B cell (primary cell): Measurements from ENCODE around the gene OR9Q1.

Experiments used
- EZH2 ChIP-seq: IDR thresholded peaks from 2 replicates; pipeline ENCODE4 v1.6.1; 2012; ENCODE audit warnings: borderline replicate concordance, low read depth, mild to moderate bottlenecking, moderate library complexity, low read length; ENCODE audit not compliant: insufficient read depth, poor library complexity, severe bottlenecking
- TF ChIP-seq, protein P1 (sequence below): fragments of 200-600 bp; IDR thresholded peaks from one replicate; pipeline ENCODE4 v1.8.0; 2022; ENCODE audit warnings: antibody characterized with exemption, mild to moderate bottlenecking

DNA sequence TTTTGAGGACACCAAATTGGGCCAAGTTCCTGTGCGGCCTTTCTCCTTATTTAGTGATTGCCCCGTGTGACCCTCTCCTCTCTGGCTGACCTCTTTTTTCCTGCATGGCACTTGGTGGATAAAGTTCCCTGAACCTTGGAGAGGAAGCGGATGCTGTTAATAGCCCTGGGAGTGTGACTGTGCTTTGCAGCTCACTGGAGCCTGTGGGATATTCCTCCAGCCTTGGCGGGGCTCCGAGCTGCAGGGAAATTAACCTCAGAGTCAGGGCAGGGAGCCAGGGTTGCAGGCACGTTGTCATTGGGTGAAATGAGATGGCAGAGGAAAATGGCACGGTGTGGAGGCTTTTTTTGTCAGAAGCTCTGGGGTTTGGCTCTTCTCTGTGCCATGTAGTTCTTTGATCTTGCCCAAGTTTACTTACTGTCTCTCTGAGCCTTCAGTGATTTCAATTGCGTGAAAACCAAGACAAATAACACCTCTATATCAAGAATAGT is 965 bp downstream of the OR9Q1 start:
- TF ChIP-seq, protein P1, sequence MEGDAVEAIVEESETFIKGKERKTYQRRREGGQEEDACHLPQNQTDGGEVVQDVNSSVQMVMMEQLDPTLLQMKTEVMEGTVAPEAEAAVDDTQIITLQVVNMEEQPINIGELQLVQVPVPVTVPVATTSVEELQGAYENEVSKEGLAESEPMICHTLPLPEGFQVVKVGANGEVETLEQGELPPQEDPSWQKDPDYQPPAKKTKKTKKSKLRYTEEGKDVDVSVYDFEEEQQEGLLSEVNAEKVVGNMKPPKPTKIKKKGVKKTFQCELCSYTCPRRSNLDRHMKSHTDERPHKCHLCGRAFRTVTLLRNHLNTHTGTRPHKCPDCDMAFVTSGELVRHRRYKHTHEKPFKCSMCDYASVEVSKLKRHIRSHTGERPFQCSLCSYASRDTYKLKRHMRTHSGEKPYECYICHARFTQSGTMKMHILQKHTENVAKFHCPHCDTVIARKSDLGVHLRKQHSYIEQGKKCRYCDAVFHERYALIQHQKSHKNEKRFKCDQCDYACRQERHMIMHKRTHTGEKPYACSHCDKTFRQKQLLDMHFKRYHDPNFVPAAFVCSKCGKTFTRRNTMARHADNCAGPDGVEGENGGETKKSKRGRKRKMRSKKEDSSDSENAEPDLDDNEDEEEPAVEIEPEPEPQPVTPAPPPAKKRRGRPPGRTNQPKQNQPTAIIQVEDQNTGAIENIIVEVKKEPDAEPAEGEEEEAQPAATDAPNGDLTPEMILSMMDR: no peak
- TF ChIP-seq EZH2: no peak
